H1 (cell line): Measurements from ENCODE around the gene TTC24. TPM values are rescaled to one million over a fixed set of nuclear protein-coding genes. Genes with fewer than 3 reads are reported as not detected.

Experiments
- ATF3 ChIP-seq: IDR thresholded peaks from 2 replicates; pipeline ENCODE4 v1.6.1; 2011; ENCODE audit warnings: low read depth, mild to moderate bottlenecking, low read length; ENCODE audit not compliant: insufficient read depth
- KDM5A ChIP-seq: fragments of 200-600 bp; IDR thresholded peaks from 2 replicates; pipeline ENCODE4 v1.7.1; 2012; ENCODE audit warnings: mild to moderate bottlenecking, low read length, inconsistent platforms, mixed read lengths
- MAFK ChIP-seq: IDR thresholded peaks from 2 replicates; pipeline ENCODE4 v1.6.1; 2012; ENCODE audit warnings: low read depth, mild to moderate bottlenecking, improper control_type of control experiment, low read length
- SIRT6 ChIP-seq: IDR thresholded peaks from one replicate; pipeline ENCODE4 v1.7.1; 2012; ENCODE audit warnings: low read length, inconsistent platforms
- polyA plus RNA-seq, 7 experiments: library from polyadenylated mRNA; depleted of rRNA in 3 of 7; stranded (reverse) in 5 of 7; unstranded in 2 of 7; fragments of >200 nt in 5 of 7; fragments of 200-250 nt in 2 of 7; gene quantifications; 1 replicate in 5 of 7; 2 replicates in 1 of 7; 4 replicates in 1 of 7; pipeline versions ENCODE4 v1.2.1 to v1.2.3, GENCODE V29; 2011 to 2013; ENCODE audit warnings: missing spikeins in 2 of 7, mixed read lengths in 2 of 7
- total RNA-seq: library from RNA; stranded (reverse); fragmentation: NEBNext Ultra II Directional; extraction: Animal tissue kit (Norgen Biotek cat#: 25700); gene quantifications from 2 replicates; pipeline ENCODE4 v1.2.1, GENCODE V29; 2021

Gene TTC24
- total and polyA plus RNA-seq, 2 of the 8 experiments (the other 6 are each of a cell fraction or from before 2014, with no cell fraction given): 0.08 TPM; not detected in 1

GRCh38 chr1:156532374-156532773 lies 47.1 kb upstream of the TTC24 start (continued):
- TF ChIP-seq KDM5A (no peak), SIRT6 (no peak), MAFK (no peak), ATF3 (no peak)
